Stimulated activated naive CD8-positive, alpha-beta T cell treated with anti-CD3 and anti-CD28 coated beads, Interleukin-15, Interleukin-2, amounts not matched to agents 100 U/mL and 50 U/mL, for 24 hours (primary cell): ENCODE measurements around the gene CCT8L2.
"Not testable (repeated sequence)": the region's sequence is repeated elsewhere in the genome, so short reads cannot be mapped to it uniquely, and the experiment has no call there.

ENCODE experiments used
- ATAC-seq: fragments of 150-1000 bp; cut with Tn5 transposase; one replicate; pipeline ENCODE4 v1.10.0; 2021
- DNase-seq: peaks from one replicate; pipeline ENCODE4 v3.0.0; 2021

The CCT8L2 gene

GRCh38 chr22:16592710-16593109 is at the start of gene CCT8L2:
TSS of gene CCT8L2 (minus strand) at chr22:16592810. CDS start at chr22:16592550, 260 bp downstream.
- DNase-seq, ATAC-seq: not testable (repeated sequence)

GRCh38 chr22:16635442-16635841 is 42.8 kb upstream of the CCT8L2 start:
- ATAC-seq, DNase-seq: not testable (repeated sequence)

GRCh38 chr22:16634092-16634491 is 41.5 kb upstream of the CCT8L2 start:
- DNase-seq, ATAC-seq: not testable (repeated sequence)

GRCh38 chr22:16628476-16628875 is 35.9 kb upstream of the CCT8L2 start:
- not testable (repeated sequence) for ATAC-seq, DNase-seq

GRCh38 chr22:16625018-16625417 is 32.4 kb upstream of the CCT8L2 start:
- not testable (repeated sequence) for DNase-seq, ATAC-seq

GRCh38 chr22:16623595-16623994 is 31.0 kb upstream of the CCT8L2 start:
- not testable (repeated sequence) for DNase-seq

GRCh38 chr22:16617516-16617915 is 24.9 kb upstream of the CCT8L2 start:
- ATAC-seq, DNase-seq: not testable (repeated sequence)

More at GRCh38 chr22:16623595-16623994, 31.0 kb upstream of the CCT8L2 start:
- not testable (repeated sequence) for ATAC-seq

- not testable (repeated sequence) for DNase-seq, ATAC-seq
Measured at GRCh38 chr22:16616390-16616938, 23.9 kb upstream of the CCT8L2 start.

- not testable (repeated sequence) for DNase-seq, ATAC-seq
Measured at GRCh38 chr22:16615606-16616245, 23.1 kb upstream of the CCT8L2 start.

GRCh38 chr22:16609548-16610261 is 17.1 kb upstream of the CCT8L2 start:
- no peak for ATAC-seq

GRCh38 chr22:16608931-16609330 is 16.3 kb upstream of the CCT8L2 start:
- ATAC-seq: no peak
- DNase-seq: no peak

More at GRCh38 chr22:16609548-16610261, 17.1 kb upstream of the CCT8L2 start:
- peak; percentile 3 for DNase-seq

- not testable (repeated sequence) for DNase-seq, ATAC-seq
Measured at GRCh38 chr22:16604257-16604998, 11.8 kb upstream of the CCT8L2 start.

- not testable (repeated sequence) for ATAC-seq, DNase-seq
Measured at GRCh38 chr22:16603770-16604242, 11.2 kb upstream of the CCT8L2 start.

GRCh38 chr22:16603448-16603768 is 10.8 kb upstream of the CCT8L2 start:
- no peak for ATAC-seq

GRCh38 chr22:16602728-16603447 is 10.3 kb upstream of the CCT8L2 start:
- ATAC-seq: not testable (repeated sequence)
- DNase-seq: peak; percentile 3

More at GRCh38 chr22:16603448-16603768, 10.8 kb upstream of the CCT8L2 start:
- no peak for DNase-seq

GRCh38 chr22:16602224-16602727 is 9.7 kb upstream of the CCT8L2 start:
- not testable (repeated sequence) for ATAC-seq
- DNase-seq: peak; percentile 3

- ATAC-seq (peak; percentile 33), DNase-seq (peak; percentile 12)
Measured at GRCh38 chr22:16601437-16602223, 9.0 kb upstream of the CCT8L2 start.

- ATAC-seq (peak; percentile 28), DNase-seq (peak; percentile 57)
Measured at GRCh38 chr22:16600644-16601436, 8.2 kb upstream of the CCT8L2 start.

- ATAC-seq, DNase-seq: not testable (repeated sequence)
Measured at GRCh38 chr22:16599648-16600047, 7.0 kb upstream of the CCT8L2 start.
